HG02852 (cell line): ENCODE measurements around the gene CALML3.

Experiments
- ATAC-seq: cut with Tn5 transposase; IDR thresholded peaks from one replicate; pipeline ENCODE4 v1.9.1; 2021; ENCODE audit warnings: mild to moderate bottlenecking, moderate library complexity; ENCODE audit not compliant: unreplicated experiment

The CALML3 gene

GRCh38 chr10:5565671-5566581 lies 41.2 kb downstream of the CALML3 start:
- ATAC-seq, result no peak

GRCh38 chr10:5566614-5567013 lies 41.9 kb downstream of the CALML3 start:
- ATAC-seq, result no peak

GRCh38 chr10:5567477-5567876 lies 42.7 kb downstream of the CALML3 start:
- ATAC-seq, result no peak

- no peak for ATAC-seq
These were observed 44.2 kb downstream of the CALML3 start for GRCh38 chr10:5568984-5569383.

- ATAC-seq, result no peak
These were observed 44.8 kb downstream of the CALML3 start for GRCh38 chr10:5569568-5569967.

- no peak for ATAC-seq
These were observed 45.4 kb downstream of the CALML3 start for GRCh38 chr10:5570007-5570655.

- ATAC-seq, result no peak
These were observed 46.4 kb downstream of the CALML3 start for GRCh38 chr10:5570979-5571810.

- ATAC-seq, result no peak
These were observed 47.1 kb downstream of the CALML3 start for GRCh38 chr10:5571826-5572225.

GRCh38 chr10:5573319-5573950 lies 48.7 kb downstream of the CALML3 start:
- ATAC-seq, result no peak

- peak; percentile 40 for ATAC-seq
These were observed 49.3 kb downstream of the CALML3 start for GRCh38 chr10:5573968-5574641.

- no peak for ATAC-seq
These were observed 49.9 kb downstream of the CALML3 start for GRCh38 chr10:5574642-5575131.

GRCh38 chr10:5575144-5575481 lies 50.4 kb downstream of the CALML3 start:
- ATAC-seq, result no peak

- ATAC-seq, result no peak
These were observed 50.9 kb downstream of the CALML3 start for GRCh38 chr10:5575482-5576153.

- ATAC-seq, result no peak
These were observed 51.5 kb downstream of the CALML3 start for GRCh38 chr10:5576154-5576748.
